ENCODE data around the gene DYSF. TPM values are rescaled to one million over a fixed set of nuclear protein-coding genes. Genes with fewer than 3 reads are reported as not detected.

The DYSF gene
- total and polyA plus RNA-seq, 2 donors (not counting 3 experiments of a cell fraction or from before 2014, with no cell fraction given), result 50.9 to 152 TPM

- FAIRE-seq (no peak), DNase-seq (ENCODE audit: low read depth, low spot score) (no peak)
- ChIA-PET POLR2A (no interaction called here), CTCF (no interaction called here)
- H3K4me3 ChIP-seq (replicated peaks in 1 of 3; ENCODE audit: insufficient read depth in 1 of 3, low read depth in 1 of 3, low read length in 3 of 3), result no peak overlapping the region
- dilution Hi-C loops (cut with MboI; ENCODE audit: extremely low pct_ligation_motif_present, low sequenced_read_pairs) (no loop called here), intact Hi-C loops (cut with micrococcal nuclease) (loop anchor here (10.0 kb wide), 1 partner anchor 145 kb away; the partner anchor contains the start of gene DYSF)
- no peaks in the 10 kb centered on the region for H4K20me1 ChIP-seq (replicated peaks; ENCODE audit: control insufficient read depth, extremely low read depth, insufficient read depth, low read length)
- no peaks in the 10 kb centered on the region for H3K9me1 ChIP-seq (replicated peaks; ENCODE audit: control insufficient read depth, extremely low read depth, insufficient read depth, low read length)
- no peak overlapping the region for H2AFZ ChIP-seq (ENCODE audit: low read depth, low read length)
- BruUV-seq (replicated peaks), result no TSS peak
- no peak overlapping the region for H3K27ac ChIP-seq (ENCODE audit: insufficient read depth, low read depth, low read length)
- no peak overlapping the region for H3K9ac ChIP-seq (replicated peaks; ENCODE audit: extremely low read depth, insufficient read depth, low read length)
- no peak for TF ChIP-seq MYC (IDR thresholded peaks at IDR 0.05; ENCODE audit: low read depth, low read length)
- no peak for TF ChIP-seq FOS (IDR thresholded peaks at IDR 0.05; ENCODE audit: borderline replicate concordance, insufficient read depth, low read length)
- TF ChIP-seq CTCF (IDR thresholded peaks at IDR 0.05; ENCODE audit: extremely low read depth in 1 of 2, insufficient read depth in 1 of 2, low read depth in 1 of 2, low read length in 2 of 2), result no peak
- no peak for TF ChIP-seq MAX (IDR thresholded peaks at IDR 0.05; ENCODE audit: insufficient read depth, insufficient read length)
- no peak for TF ChIP-seq POLR2A (IDR thresholded peaks at IDR 0.05; ENCODE audit: low read depth, low read length)
- no peak for TF ChIP-seq POLR2AphosphoS5 (IDR thresholded peaks at IDR 0.05; ENCODE audit: insufficient read depth, low read depth, low read length)
- no peak for TF ChIP-seq GATA2 (IDR thresholded peaks at IDR 0.05; ENCODE audit: insufficient read depth, insufficient read length, low read depth, low read length)
- TF ChIP-seq JUN (IDR thresholded peaks at IDR 0.05; ENCODE audit: borderline replicate concordance, insufficient read depth, insufficient read length, low read depth), result no peak
- TF ChIP-seq EZH2 (IDR thresholded peaks at IDR 0.05; ENCODE audit: borderline replicate concordance, low read depth, low read length, severe bottlenecking), result no peak
- no peaks in the 10 kb centered on the region for H3K9me3 ChIP-seq (replicated peaks; ENCODE audit: control insufficient read depth, insufficient read depth, low read length)
- no peaks in the 10 kb centered on the region for H3K79me2 ChIP-seq (ENCODE audit: control insufficient read depth, insufficient read depth, low read length)
- no peak overlapping the region for H3K4me2 ChIP-seq (ENCODE audit: insufficient read depth, low read length)
- H3K27me3 ChIP-seq (ENCODE audit: control insufficient read depth in 2 of 2, insufficient read depth in 2 of 2, low read length in 2 of 2), result no peaks in the 10 kb centered on the region
- peaks cover 23% of the 10 kb centered on the region for H3K4me1 ChIP-seq (ENCODE audit: control insufficient read depth, extremely low read depth, insufficient read depth, low read length)
- H3K36me3 ChIP-seq (ENCODE audit: control insufficient read depth in 2 of 2, extremely low read depth in 1 of 2, insufficient read depth in 2 of 2, low read length in 2 of 2), result peaks cover 0 to 8% of the 10 kb centered on the region in 2 experiments
These were observed 146.4 kb downstream of the DYSF start for GRCh38 chr2:71599646-71600236.

All from endothelial cell of umbilical vein (primary cell).